Measurements from ENCODE around the gene AFAP1.

AFAP1 gene

GRCh38 chr4:7826176-7826908, 113.3 kb downstream of the AFAP1 start:
- Mint-ChIP-seq H3K36me3 (no peaks in the 10 kb centered on the region), H3K4me3 (no peak overlapping the region), H3K27ac (no peak overlapping the region), H3K4me1 (no peaks in the 10 kb centered on the region), H3K27me3 (peaks cover 25 to 54% of the 10 kb centered on the region in 2 donors), H3K9me3 (no peaks in the 10 kb centered on the region)
- ATAC-seq (replicated peaks), result no peak
- no peak for DNase-seq

- Mint-ChIP-seq H3K27ac (no peak overlapping the region), H3K4me1 (no peaks in the 10 kb centered on the region), H3K36me3 (no peaks in the 10 kb centered on the region), H3K4me3 (no peak overlapping the region), H3K27me3 (peaks cover 34 to 41% of the 10 kb centered on the region in 2 donors), H3K9me3 (no peaks in the 10 kb centered on the region)
- DNase-seq (no peak), ATAC-seq (replicated peaks) (no peak)
Observed at GRCh38 chr4:7824218-7824617, 115.4 kb downstream of the AFAP1 start.

- H3K4me3 Mint-ChIP-seq, result no peak overlapping the region
- DNase-seq (no peak), ATAC-seq (replicated peaks) (no peak)
- H3K27ac Mint-ChIP-seq, result no peak overlapping the region
- no peaks in the 10 kb centered on the region for H3K4me1 Mint-ChIP-seq
- no peaks in the 10 kb centered on the region for H3K9me3 Mint-ChIP-seq
- H3K27me3 Mint-ChIP-seq, result peaks cover 34 to 35% of the 10 kb centered on the region in 2 donors
- no peaks in the 10 kb centered on the region for H3K36me3 Mint-ChIP-seq
Observed at GRCh38 chr4:7823416-7823824, 116.2 kb downstream of the AFAP1 start.

GRCh38 chr4:7822877-7823276, 116.8 kb downstream of the AFAP1 start:
- ATAC-seq (replicated peaks), result no peak
- peaks cover 34 to 35% of the 10 kb centered on the region in 2 donors for H3K27me3 Mint-ChIP-seq

GRCh38 chr4:7822137-7822505, 117.5 kb downstream of the AFAP1 start:
- no peaks in the 10 kb centered on the region for H3K9me3 Mint-ChIP-seq
- no peaks in the 10 kb centered on the region for H3K36me3 Mint-ChIP-seq
- no peak overlapping the region for H3K27ac Mint-ChIP-seq
- H3K4me1 Mint-ChIP-seq, result no peaks in the 10 kb centered on the region
- peaks cover 28 to 30% of the 10 kb centered on the region in 2 donors for H3K27me3 Mint-ChIP-seq
- no peak overlapping the region for H3K4me3 Mint-ChIP-seq
- DNase-seq, result no peak
- no peak for ATAC-seq (replicated peaks)

More at GRCh38 chr4:7822877-7823276, 116.8 kb downstream of the AFAP1 start:
- Mint-ChIP-seq H3K4me3 (no peak overlapping the region), H3K9me3 (no peaks in the 10 kb centered on the region), H3K36me3 (no peaks in the 10 kb centered on the region), H3K4me1 (no peaks in the 10 kb centered on the region), H3K27ac (no peak overlapping the region)
- DNase-seq, result no peak

GRCh38 chr4:7821245-7822136, 118.2 kb downstream of the AFAP1 start:
- H3K36me3 Mint-ChIP-seq, result no peaks in the 10 kb centered on the region
- peaks cover 22 to 24% of the 10 kb centered on the region in 2 donors for H3K27me3 Mint-ChIP-seq
- H3K4me3 Mint-ChIP-seq, result no peak overlapping the region
- DNase-seq, result no peak
- no peak for ATAC-seq (replicated peaks)
- H3K9me3 Mint-ChIP-seq, result no peaks in the 10 kb centered on the region
- H3K4me1 Mint-ChIP-seq, result no peaks in the 10 kb centered on the region
- H3K27ac Mint-ChIP-seq, result no peak overlapping the region

GRCh38 chr4:7820031-7820818, 119.4 kb downstream of the AFAP1 start:
- peaks cover 19 to 20% of the 10 kb centered on the region in 2 donors for H3K27me3 Mint-ChIP-seq
- no peak for ATAC-seq (replicated peaks)
- no peaks in the 10 kb centered on the region for H3K36me3 Mint-ChIP-seq
- no peak overlapping the region for H3K27ac Mint-ChIP-seq
- H3K4me1 Mint-ChIP-seq, result no peaks in the 10 kb centered on the region
- no peaks in the 10 kb centered on the region for H3K9me3 Mint-ChIP-seq
- no peak for DNase-seq
- H3K4me3 Mint-ChIP-seq, result no peak overlapping the region

- H3K27me3 Mint-ChIP-seq, result peaks cover 12 to 17% of the 10 kb centered on the region in 2 donors
- no peak overlapping the region for H3K27ac Mint-ChIP-seq
- no peak for DNase-seq
- no peaks in the 10 kb centered on the region for H3K36me3 Mint-ChIP-seq
- no peak overlapping the region for H3K4me3 Mint-ChIP-seq
- no peaks in the 10 kb centered on the region for H3K4me1 Mint-ChIP-seq
- H3K9me3 Mint-ChIP-seq, result no peaks in the 10 kb centered on the region
- no peak for ATAC-seq (replicated peaks)
Observed at GRCh38 chr4:7819446-7819845, 120.2 kb downstream of the AFAP1 start.

GRCh38 chr4:7818399-7818911, 121.2 kb downstream of the AFAP1 start:
- no peaks in the 10 kb centered on the region for H3K9me3 Mint-ChIP-seq
- ATAC-seq (replicated peaks), result no peak
- no peaks in the 10 kb centered on the region for H3K36me3 Mint-ChIP-seq
- peaks cover 6 to 9% of the 10 kb centered on the region in 2 donors for H3K27me3 Mint-ChIP-seq
- no peak for DNase-seq
- no peak overlapping the region for H3K27ac Mint-ChIP-seq
- no peak overlapping the region for H3K4me3 Mint-ChIP-seq
- H3K4me1 Mint-ChIP-seq, result no peaks in the 10 kb centered on the region

GRCh38 chr4:7817877-7818398, 121.7 kb downstream of the AFAP1 start:
- Mint-ChIP-seq H3K36me3 (no peaks in the 10 kb centered on the region), H3K4me1 (no peaks in the 10 kb centered on the region), H3K27me3 (peaks cover 1 to 9% of the 10 kb centered on the region in 2 donors), H3K4me3 (no peak overlapping the region), H3K9me3 (no peaks in the 10 kb centered on the region), H3K27ac (no peak overlapping the region)
- DNase-seq, result no peak
- ATAC-seq (replicated peaks), result no peak

GRCh38 chr4:7816771-7817170, 122.9 kb downstream of the AFAP1 start:
- DNase-seq, result no peak
- H3K36me3 Mint-ChIP-seq, result no peaks in the 10 kb centered on the region

GRCh38 chr4:7815981-7816380, 123.7 kb downstream of the AFAP1 start:
- no peak overlapping the region for H3K4me3 Mint-ChIP-seq
- H3K27me3 Mint-ChIP-seq, result peaks cover 3 to 17% of the 10 kb centered on the region in 2 donors
- ATAC-seq (replicated peaks) (no peak), DNase-seq (no peak)
- no peaks in the 10 kb centered on the region for H3K4me1 Mint-ChIP-seq
- no peaks in the 10 kb centered on the region for H3K36me3 Mint-ChIP-seq
- no peak overlapping the region for H3K27ac Mint-ChIP-seq
- no peaks in the 10 kb centered on the region for H3K9me3 Mint-ChIP-seq

More at GRCh38 chr4:7816771-7817170, 122.9 kb downstream of the AFAP1 start:
- Mint-ChIP-seq H3K4me1 (no peaks in the 10 kb centered on the region), H3K9me3 (no peaks in the 10 kb centered on the region), H3K4me3 (no peak overlapping the region), H3K27me3 (peaks cover 0 to 13% of the 10 kb centered on the region in 2 donors), H3K27ac (no peak overlapping the region)
- ATAC-seq (replicated peaks), result no peak

- H3K4me1 Mint-ChIP-seq, result no peaks in the 10 kb centered on the region
- H3K27ac Mint-ChIP-seq, result no peak overlapping the region
- H3K36me3 Mint-ChIP-seq, result no peaks in the 10 kb centered on the region
- ATAC-seq (replicated peaks) (no peak), DNase-seq (no peak)
- H3K27me3 Mint-ChIP-seq, result peaks cover 8 to 21% of the 10 kb centered on the region in 2 donors
- no peak overlapping the region for H3K4me3 Mint-ChIP-seq
- H3K9me3 Mint-ChIP-seq, result no peaks in the 10 kb centered on the region
Observed at GRCh38 chr4:7815562-7815961, 124.1 kb downstream of the AFAP1 start.

- no peak overlapping the region for H3K27ac Mint-ChIP-seq
- H3K4me3 Mint-ChIP-seq, result no peak overlapping the region
- no peaks in the 10 kb centered on the region for H3K4me1 Mint-ChIP-seq
- DNase-seq (no peak), ATAC-seq (replicated peaks) (no peak)
- no peaks in the 10 kb centered on the region for H3K9me3 Mint-ChIP-seq
- H3K36me3 Mint-ChIP-seq, result no peaks in the 10 kb centered on the region
- H3K27me3 Mint-ChIP-seq, result peaks cover 12 to 15% of the 10 kb centered on the region in 2 donors
Observed at GRCh38 chr4:7814451-7814850, 125.2 kb downstream of the AFAP1 start.

Measured in stimulated activated naive B cell treated with anti-CD40 and anti-IgM and Interleukin-4, amounts not matched to agents 10 μg/mL and 1 μg/mL and 100 μg/mL, for 72 hours (primary cell).